NCI-H2029 (cell line): ENCODE data around the gene RRM2.

Experiments used
- DNase-seq: peaks from one replicate; lab custom pipeline; 2025; lab: John Stamatoyannopoulos, UW

The RRM2 gene

DNA sequence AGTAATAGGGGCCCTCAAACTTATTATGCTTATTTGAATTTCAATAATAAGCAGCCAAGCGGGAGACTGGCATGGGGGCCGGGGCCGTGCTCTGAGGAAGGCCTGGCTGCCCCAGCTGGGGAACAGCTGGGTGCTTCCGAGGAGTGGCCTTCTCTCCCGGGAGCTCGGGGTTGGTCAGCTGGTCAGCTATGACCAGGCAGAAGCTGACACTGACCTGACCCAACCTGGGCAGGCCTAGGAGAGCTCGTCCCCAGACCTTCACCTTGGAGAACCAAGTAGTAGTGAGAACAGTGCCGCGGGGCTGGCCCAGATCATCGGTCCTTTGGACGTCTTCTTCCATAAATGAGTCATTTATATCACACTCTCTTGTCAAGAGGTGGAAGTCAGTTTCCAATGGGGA is 36.1 kb downstream of the RRM2 start:
- DNase-seq, result no peak

DNA sequence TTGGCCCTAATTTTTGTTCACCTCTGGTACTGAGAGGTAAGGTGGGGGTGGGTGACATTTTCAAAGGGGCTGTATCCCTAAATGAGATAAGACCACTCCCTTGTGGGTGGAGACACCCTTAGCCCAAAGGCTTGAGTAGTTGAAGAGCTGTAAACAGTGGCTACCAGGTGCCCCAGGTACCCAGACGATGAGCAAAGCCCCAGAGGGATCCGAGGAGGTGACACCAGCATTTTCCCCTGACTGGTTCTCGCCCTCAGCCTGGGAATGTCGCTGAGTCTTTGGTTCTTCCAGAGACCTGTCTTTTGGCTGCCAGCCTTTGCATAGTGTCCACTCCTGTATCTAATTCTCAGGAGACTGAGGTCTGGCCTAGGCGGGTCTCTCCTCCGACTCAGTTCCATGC is 36.5 kb downstream of the RRM2 start:
- DNase-seq, result no peak

DNA sequence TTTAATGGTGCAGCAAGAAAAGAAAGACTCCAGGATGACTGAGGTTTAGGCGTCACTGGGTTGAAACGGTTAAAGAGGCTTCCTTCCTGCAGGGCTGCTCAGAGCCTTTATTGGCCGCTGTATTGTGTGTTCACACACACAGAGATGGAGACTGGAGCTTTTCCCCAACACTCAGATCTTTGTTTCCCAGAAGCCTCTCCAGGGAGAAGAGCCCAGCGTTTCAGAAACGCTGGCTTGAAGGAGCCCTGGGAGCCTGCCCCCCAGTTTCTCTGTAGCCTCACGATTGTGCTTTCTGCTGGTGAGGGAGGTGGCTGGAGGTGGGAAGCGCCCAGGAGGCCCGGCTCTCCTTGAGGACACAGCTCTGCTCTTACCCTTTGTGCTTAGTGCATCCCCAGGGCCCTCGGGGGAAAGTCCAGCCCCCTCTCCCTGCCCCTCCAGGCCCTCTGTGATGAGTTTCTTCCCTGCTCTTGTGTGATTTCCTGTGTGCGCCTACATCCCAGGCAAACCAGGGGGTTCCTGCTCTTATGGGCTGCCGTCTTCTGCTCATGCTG is 37.1 kb downstream of the RRM2 start:
- no peak for DNase-seq

DNA sequence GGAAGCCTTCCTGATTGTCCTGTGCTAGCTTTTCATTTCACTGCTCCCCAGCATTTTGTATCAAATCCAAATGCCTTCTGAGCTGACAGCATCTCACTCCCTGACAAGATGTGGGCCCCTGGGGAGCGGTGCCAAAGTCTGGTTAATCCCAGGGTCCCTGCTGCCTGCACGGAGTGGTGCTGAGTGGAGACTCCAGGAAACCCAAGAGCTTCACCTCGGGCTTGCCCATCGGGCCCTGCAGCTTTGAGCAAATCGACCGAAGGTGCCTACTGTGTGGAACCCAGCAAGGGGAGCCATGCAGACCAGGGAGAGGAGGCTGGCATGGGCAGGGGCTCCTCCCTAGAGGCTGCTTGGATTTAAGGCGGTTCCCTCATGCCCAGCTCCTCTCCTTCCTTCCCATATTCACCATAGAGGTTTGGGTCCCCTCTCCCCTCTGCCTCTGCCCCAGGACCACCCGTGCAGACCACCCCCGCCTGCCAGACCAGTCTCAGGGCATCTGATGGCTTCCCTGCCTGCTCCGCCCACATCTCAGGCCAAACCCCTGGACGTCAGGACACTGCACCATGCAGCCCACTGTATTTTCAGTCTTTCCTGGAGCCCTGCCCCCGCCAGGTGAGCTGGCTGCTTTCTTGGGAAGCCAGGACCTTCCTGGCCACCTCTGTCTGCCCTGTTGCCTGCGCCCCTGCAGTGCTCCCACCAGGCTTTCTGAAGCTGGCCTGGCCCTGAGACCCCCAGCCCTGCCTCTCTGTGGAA is 37.8 kb downstream of the RRM2 start:
- no peak for DNase-seq

DNA sequence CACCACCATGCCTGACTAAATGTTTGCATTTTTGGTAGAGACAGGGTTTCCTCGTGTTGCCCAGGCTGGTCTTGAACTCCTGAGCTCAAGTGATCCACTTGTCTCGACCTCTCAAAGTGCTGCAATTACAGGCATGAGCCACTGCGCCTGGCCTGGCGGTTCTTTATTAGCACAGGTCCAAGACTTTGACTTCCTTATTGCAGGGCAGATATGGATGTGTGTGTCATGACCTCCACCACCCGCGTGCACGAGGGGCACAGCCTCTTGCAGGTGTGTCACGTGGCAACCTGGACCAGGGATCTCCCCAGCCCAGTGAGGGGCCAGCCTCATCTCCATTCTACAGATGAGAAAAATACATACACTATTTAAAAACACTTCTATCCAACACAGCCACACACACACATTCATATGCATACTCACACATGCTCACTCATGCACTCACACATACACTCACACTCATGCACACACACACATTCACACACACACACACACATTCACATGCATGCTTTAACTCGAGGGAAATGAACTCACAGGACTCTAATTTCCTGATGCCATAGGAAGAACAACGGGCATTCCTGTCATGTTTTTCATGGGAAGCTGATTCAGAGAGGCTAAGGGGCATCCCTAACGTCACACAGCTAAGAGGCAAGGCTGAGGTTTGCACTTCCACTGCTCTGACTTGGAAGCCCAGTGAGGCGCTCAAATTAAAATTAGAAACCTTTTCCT is 38.8 kb downstream of the RRM2 start:
- no peak for DNase-seq

DNA sequence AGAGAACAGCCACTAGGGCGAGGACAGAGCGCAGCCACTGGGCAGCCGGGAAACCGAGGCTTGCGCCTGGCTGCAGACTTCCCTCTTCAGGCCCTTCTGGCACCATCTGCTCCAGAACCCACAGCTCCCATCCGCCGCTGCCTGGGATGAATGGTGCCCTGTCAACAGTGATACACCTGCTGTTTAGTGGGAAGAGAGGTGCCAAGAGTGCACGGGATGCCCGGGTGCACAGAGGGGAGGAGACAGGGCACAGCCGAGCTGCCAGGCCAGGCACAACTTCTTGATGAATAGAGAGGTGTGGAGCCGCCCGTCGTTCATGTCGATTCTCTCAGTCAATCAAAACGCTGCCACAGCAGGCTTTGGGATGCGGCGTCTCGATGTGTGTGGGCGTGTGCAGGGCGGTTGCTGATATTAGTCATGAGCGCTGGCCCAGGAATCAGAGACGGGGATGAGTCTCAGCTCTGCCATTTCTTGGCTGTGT is 39.5 kb downstream of the RRM2 start:
- DNase-seq, result peak; percentile 41

DNA sequence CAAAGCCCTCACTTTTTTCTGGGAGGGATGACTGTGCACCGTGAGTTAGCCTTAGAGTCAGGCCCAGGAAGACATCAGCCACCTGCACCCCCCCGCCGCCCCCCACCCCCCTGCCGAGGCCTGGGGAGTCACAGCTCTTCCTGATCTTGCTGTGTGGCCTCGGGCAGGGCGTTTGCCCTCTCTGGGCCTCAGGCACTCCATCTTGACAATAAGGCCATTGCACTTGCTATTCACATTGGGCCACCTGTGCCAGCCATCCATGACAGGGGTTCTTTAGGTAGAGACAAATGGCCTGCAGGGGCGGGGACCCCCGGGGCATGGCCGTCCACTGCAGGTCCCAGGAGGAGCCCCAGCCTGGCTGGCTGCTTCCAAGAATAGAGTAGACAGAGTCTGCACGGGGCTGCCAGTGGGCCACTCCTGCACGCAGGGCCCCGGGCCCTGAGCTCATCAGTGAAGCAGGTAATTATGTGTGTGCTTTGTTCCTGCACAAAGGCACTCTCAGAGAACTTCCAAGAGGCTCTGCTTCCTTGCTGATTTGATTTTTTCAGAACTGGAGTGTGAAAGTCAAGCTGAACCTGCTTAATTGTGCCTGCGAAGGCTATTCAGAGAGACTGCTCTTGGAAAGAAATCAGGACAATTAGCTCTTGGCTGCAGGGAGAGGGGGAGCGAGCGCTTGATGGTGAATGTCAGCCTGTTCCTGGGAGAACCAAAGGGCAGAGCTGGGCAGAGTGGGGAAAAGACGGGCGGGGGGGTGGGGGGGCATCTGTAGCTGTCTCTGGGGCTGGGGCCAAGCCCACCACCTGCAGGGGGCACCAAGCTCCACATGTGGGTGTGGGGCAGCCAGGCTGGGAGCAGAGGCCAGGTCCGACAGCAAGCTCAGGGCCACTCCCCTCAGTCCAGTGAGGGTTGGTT is 40.3 kb downstream of the RRM2 start:
- DNase-seq, result no peak

DNA sequence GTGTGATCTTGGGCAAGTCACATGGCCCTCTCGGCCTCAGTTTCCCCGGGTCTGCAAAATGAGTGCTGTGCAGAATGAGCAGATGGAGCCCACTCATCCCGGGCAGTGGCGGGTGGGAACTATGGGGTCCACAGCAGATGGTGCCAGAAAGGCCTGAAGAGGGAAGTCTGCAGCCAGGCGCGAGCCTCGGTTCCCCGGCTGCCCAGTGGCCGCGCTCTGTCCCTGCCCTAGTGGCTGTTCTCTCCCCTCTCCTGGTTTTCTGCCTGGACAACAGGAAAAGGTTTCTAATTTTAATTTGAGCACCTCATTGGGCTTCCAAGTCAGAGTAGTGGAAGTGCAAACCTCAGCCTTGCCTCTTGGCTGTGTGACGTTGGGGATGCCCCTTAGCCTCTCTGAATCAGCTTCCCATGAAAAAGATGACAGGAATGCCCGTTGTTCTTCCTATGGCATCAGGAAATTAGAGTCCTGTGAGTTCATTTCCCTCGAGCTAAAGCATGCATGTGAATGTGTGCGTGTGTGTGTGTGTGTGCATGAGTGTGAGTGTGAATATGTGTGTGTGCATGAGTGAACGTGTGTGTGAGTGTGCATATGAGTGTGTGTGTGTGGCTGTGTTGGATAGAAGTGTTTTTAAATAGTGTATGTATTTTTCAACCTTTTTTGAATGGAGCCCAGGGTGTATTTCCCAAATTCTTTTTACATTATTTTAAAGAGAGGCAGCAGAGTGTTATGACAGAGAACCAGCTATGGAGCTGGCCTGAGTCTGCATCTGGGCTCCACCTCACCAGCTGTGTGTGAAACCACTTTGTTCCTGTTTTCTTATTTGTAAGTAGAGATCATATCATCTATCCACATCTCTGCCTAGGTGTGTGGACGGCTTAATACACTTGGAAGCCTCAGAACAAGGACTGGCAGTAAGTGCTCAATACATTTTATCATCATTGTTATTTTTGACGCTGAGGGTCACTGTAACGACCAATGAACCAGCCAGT is 41.3 kb downstream of the RRM2 start:
- DNase-seq, result no peak

DNA sequence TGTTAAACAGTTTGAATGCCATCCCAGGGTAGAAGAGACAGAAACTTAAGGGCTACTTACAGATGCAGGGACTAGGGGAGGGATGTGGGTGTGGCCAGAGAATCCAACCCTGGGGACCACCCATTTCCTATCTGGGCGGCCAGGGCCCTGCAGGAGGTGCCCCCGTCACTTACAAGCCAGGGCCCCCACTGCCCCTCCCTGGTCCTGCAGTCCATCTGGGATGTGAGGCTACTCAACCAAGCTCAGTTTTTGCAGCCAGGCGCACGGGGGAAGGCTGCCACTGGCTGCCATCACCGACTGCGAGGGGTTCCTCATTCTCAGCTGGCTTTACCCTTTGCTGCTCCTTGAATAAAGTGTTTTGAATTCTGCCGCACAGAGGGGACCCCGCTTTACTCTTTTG is 42.1 kb downstream of the RRM2 start:
- no peak for DNase-seq

DNA sequence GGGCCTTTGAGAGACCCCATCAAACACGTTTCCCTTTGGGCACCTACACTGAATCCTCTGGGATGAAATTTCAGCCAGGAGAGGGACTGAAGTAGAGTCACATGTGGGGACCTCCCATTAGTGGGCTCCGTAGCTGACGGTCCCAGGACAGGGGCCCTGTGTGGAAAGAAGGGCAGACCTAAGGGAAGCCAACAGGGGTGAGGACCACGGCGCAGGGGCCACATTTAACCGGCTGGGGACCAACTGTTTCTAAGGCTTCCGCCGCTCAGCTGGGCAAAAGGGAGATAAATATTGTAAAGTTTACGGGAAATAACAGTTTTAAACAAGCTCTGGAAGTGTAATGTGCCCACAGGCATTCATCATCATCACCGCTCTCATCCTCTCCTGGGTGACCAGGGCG is 42.7 kb downstream of the RRM2 start:
- no peak for DNase-seq

DNA sequence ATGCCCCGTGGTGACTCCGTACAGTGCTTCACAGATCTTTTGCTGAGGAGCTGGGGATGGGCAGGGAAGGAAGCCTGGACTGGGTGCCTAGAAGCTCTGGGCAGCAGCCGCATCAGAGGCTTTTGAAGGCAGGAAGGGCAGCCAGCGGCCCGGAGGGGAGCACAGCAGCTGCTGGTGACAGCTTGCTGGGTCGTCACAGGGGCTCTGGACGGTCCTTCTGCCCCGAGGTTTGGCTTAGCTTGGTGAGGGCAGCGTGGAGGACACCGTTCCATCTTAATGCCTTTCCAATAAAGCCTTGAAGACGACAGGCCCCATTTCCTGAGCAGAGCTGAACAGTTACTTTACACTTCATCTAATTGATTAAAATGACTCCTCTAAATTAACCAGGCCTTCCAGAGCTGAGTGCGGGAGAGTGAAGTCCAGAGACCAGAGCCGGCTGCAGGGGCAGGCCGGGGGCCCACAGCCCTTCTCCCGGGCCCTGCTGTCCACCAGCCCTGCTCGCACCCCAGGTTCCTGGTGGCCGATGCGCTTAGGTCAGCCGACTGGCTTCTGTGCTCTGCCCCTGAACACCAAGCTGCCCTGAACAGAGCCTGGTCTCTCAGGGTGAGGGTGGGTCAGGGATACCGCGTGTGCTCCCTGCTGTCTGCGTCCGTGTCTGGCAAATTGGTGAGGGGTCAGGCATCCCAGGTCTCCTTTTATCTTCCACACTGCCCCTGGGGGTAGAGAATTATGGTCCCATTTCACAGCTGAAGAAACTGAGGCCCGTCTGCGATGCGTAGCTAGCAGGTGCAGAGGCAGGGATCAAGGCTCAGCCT is 43.5 kb downstream of the RRM2 start:
- DNase-seq, result no peak

DNA sequence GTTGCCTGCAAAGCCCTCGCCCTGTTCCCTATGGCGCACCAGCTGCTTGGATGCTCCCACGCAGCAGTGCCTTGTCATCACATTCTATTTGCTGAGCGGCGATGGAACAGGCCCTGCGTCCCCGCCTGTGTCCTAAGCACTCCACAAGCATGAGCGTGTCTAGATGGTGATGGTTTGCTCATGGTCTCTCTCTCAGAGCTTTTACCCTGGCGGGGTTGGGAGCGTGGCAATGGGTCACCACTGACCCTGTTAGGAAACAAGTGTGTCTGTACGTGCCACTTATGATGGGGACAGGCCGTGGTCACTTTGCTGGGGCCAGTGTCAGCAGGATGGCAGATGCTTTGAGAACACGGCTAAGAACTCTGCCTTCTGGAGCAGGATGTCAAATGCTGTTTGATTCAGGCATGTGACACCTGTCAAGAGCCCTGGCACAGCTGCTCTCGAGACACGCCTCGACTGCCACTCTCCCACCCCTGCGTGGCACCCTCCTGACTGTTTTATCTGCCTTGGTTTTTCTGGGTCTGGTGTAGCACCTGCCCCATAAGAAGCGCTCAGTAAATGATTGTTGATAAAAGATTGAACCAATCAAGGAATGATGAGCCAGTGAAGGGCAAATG is 44.2 kb downstream of the RRM2 start:
- no peak for DNase-seq

DNA sequence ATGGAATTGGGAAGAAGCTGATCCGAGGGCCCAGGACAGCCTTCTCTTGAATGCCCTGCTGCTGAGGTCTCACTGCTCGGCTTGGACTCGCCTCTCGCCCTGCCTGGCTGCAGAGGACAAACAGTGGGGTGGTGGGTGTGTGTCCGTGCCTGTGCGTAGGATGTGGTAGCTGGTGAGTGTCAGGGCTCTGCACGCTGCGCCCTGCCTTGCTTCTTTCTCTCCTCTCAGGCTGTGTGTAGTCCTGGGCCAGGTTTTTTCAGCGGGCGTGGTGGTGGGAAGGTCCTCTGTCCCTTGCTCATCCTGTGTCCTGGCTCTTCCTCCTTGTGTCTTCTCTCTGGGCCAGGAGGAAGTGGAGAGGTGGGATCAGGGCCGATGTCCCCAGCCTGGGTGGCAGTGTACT is 44.8 kb downstream of the RRM2 start:
- no peak for DNase-seq

DNA sequence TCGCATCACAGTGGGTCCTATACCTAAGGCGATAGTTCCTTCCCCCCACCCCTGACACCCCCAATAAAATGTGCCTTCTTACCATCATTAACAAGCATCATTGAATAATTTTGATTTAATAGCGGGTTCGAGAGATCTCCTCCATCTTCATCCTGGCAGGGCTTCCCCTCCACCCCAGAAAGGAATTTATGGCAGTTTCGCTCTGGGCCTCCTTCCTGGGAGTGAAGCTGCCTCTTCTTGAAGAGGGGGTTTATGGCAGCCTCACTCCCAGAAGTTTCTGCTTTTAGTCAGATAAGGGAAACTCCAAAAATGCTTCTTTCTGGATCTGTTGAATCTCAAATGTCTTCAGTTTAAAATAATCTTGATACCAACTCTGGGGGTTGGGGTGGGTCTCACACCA is 45.7 kb downstream of the RRM2 start:
- no peak for DNase-seq

DNA sequence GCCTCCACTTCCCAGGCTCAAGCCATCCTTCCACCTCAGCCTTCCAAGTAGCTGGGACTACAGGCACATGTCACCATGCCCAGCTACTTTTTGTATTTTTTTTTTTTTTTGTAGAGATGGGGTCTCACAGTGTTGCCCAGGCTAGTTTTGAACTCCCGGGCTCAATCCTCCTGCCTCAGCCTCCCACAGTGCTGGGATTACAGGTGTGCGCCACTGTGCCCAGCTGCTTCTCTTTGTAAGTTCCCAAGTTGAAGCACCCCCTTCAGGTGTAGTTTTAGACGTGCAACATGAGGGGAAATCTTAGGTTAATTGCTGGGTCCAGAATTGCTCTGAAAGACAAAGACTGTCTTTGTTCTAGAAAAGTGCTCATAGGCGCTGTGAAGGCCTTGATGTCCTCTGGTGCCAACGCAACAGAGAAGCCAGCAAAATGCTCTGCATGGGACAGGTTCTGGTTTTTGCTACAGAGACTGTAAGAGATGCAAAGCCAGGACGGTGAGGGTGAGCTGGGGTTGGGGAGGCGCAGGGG is 46.6 kb downstream of the RRM2 start:
- no peak for DNase-seq

DNA sequence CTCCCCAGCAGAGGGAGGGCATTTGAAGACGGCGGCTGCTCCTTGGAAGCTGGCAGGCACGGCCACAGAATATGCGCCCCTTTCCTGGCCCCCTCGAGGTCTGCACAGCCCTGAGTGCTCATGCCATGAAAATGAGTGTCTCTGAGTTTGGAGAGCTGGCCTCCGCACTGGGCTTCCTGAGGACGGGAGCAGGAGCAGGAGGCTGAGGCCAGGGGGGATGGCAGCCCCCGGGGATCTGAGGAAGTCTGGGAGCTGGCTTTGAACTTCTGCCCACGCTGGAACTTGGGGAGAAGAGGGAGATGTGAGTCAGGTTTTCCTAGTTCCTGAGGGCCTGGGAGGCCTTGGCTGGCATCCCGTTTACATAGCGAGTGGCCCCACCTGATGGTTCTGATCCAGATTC is 47.0 kb downstream of the RRM2 start:
- DNase-seq, result no peak

DNA sequence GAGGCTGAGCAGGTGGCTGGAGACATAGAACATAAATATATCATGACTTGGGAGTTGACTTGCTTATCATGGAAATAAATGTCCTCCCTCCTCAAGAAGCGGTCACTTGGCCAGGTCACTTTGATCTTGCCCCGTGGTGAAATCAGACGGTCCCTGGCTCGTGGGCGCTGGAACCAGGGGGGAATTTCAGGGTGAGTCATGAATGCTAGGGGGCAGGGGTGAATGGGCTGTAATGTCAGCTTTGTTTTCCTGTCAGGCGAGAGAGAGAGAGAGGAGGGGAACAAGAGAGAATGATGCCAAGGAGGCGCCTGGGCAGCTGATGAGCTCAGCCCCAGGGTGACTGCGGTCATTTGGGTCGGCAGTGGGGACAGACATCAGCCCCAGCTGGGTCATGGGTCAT is 47.7 kb downstream of the RRM2 start:
- no peak for DNase-seq

DNA sequence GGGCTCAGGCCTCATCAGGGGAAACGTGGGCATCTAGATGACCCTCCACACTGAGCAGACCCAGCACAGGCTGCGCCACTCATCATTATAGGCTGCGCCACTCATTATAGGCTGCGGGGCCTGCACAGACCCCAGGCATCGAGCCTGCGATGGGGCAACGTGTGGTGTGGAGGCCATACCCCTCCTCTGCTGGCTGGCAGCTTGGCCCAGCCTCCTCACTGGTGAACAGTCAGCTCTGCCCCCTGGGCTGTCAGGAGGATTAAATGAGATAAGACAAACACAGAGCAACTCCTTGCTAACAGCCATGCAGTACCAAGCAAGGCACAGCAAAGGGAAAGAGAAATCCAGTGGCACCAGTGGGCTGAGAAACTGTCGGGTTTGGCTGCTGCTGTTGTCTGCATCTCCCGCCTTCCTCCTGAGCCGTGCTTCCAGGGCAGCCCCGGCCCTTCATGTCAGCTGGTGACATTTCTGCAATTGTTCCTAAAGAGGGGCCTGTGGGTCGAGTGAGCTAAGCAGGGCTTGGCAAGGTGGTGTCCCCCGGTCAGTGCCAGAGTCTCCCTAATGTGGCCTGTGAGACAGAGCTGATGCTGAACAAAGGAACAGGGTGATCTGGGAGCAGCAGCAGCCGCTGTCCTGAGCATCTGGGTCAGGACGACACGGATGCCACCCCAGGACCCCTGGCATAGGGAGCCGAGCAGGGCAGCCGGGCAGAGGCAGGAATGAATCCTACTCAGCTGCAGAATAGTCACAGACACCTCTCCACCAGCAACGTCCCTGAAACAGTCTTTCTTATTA is 48.7 kb downstream of the RRM2 start:
- DNase-seq, result no peak
